Muscle of back (tissue), 13 donors: ENCODE data around the gene UQCRC2. TPM values are rescaled to one million over a fixed set of nuclear protein-coding genes. Genes with fewer than 3 reads are reported as not detected.
"Not testable (repeated sequence)": the region's sequence is repeated elsewhere in the genome, so short reads cannot be mapped to it uniquely, and the experiment has no call there.

Experiments used
- DNase-seq, 3 donors: peaks; one replicate each; pipeline versions ENCODE4 v3.0.0 to v3.0.0-alpha.2; 2013
- long read RNA-seq, 9 donors: transcript quantifications; one replicate each; lab custom pipeline, GENCODE V29; 2026
- polyA plus RNA-seq, 10 donors: library from polyadenylated mRNA; unstranded; fragments of 120-200 nt; gene quantifications; one replicate each; pipeline ENCODE4 v1.2.1, GENCODE V29; 2013; ENCODE audit not compliant: insufficient read length in 10 of 10

The UQCRC2 gene
- polyA plus RNA-seq: 100 to 1,000 TPM; 229 to 367 (median 287) TPM
- long read RNA-seq, donor 1, transcript UQCRC2-203 (2 exons, 699 nt): minor isoform, 17 of 91 reads
- long read RNA-seq, donor 1, transcript UQCRC2-201 (14 exons, 2,615 nt): major isoform, 56 of 91 reads
- long read RNA-seq, donor 1, partial matches to known transcripts: 14 of 91 reads
- long read RNA-seq, donor 1, other reads (novel, unspliced or antisense): 0 of 91 reads
- long read RNA-seq, donor 2, transcript UQCRC2-203 (2 exons, 699 nt): minor isoform, 19 of 86 reads
- long read RNA-seq, donor 2, transcript UQCRC2-201 (14 exons, 2,615 nt): major isoform, 66 of 86 reads
- long read RNA-seq, donor 2, partial matches to known transcripts: 0 of 86 reads
- long read RNA-seq, donor 2, other reads (novel, unspliced or antisense): 0 of 86 reads
- long read RNA-seq, donor 3: 0 reads
- long read RNA-seq, donor 4, transcript UQCRC2-201 (14 exons, 2,615 nt): major isoform, 50 of 66 reads
- long read RNA-seq, donor 4, transcript UQCRC2-203 (2 exons, 699 nt): minor isoform, 6 of 66 reads
- long read RNA-seq, donor 4, partial matches to known transcripts: 10 of 66 reads
- long read RNA-seq, donor 4, other reads (novel, unspliced or antisense): 0 of 66 reads
- long read RNA-seq, donor 5, transcript UQCRC2-201 (14 exons, 2,615 nt): major isoform, 85 of 118 reads
- long read RNA-seq, donor 5, transcript UQCRC2-203 (2 exons, 699 nt): minor isoform, 7 of 118 reads
- long read RNA-seq, donor 5, partial matches to known transcripts: 17 of 118 reads
- long read RNA-seq, donor 5, other reads (novel, unspliced or antisense): 8 of 118 reads
- long read RNA-seq, donor 6, transcript UQCRC2-203 (2 exons, 699 nt): minor isoform, 11 of 104 reads
- long read RNA-seq, donor 6, transcript UQCRC2-201 (14 exons, 2,615 nt): major isoform, 77 of 104 reads
- long read RNA-seq, donor 6, partial matches to known transcripts: 16 of 104 reads
- long read RNA-seq, donor 6, other reads (novel, unspliced or antisense): 0 of 104 reads
- long read RNA-seq, donor 7, transcript UQCRC2-203 (2 exons, 699 nt): minor isoform, 10 of 54 reads
- long read RNA-seq, donor 7, transcript UQCRC2-201 (14 exons, 2,615 nt): major isoform, 39 of 54 reads
- long read RNA-seq, donor 7, partial matches to known transcripts: 5 of 54 reads
- long read RNA-seq, donor 7, other reads (novel, unspliced or antisense): 0 of 54 reads
- long read RNA-seq, donor 8, transcript UQCRC2-203 (2 exons, 699 nt): minor isoform, 8 of 61 reads
- long read RNA-seq, donor 8, transcript UQCRC2-201 (14 exons, 2,615 nt): major isoform, 39 of 61 reads
- long read RNA-seq, donor 8, partial matches to known transcripts: 11 of 61 reads
- long read RNA-seq, donor 8, other reads (novel, unspliced or antisense): 0 of 61 reads
- long read RNA-seq, donor 9, transcript UQCRC2-201 (14 exons, 2,615 nt): major isoform, 8 of 9 reads
- long read RNA-seq, donor 9, partial matches to known transcripts: 0 of 9 reads
- long read RNA-seq, donor 9, other reads (novel, unspliced or antisense): 0 of 9 reads

GRCh38 chr16:21952793-21953540, at the start of gene UQCRC2:
Gene UQCRC2, plus strand, starts transcription at chr16:21953361. Its CDS starts 63 bp downstream, at chr16:21953424.
- DNase-seq: peak; percentile 92 to 97 (median 94)

DNA sequence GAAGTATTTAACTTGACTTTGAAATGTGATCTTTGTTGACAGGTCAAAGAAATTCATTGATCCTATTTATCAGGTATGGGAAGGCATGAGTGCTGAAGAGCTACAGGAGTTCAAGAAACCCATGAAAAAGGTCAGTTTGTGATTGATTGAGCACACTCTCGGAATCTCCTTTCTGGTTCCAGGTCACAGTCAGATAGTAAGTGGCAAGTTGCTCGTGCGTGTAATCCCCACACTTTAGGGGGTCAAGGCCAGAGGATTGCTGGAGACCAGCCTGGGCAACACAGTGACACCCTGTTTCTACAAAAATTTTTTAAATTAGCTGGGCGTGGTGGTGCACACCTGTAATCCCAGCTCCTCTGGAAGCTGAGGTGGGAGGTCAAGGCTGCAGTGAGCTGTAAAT, 20.5 kb upstream of the UQCRC2 start:
- DNase-seq: not testable (repeated sequence)

GRCh38 chr16:21933316-21933715, 19.8 kb upstream of the UQCRC2 start:
- DNase-seq: not testable (repeated sequence)

GRCh38 chr16:21933790-21934189, 19.4 kb upstream of the UQCRC2 start:
- not testable (repeated sequence) for DNase-seq

DNA sequence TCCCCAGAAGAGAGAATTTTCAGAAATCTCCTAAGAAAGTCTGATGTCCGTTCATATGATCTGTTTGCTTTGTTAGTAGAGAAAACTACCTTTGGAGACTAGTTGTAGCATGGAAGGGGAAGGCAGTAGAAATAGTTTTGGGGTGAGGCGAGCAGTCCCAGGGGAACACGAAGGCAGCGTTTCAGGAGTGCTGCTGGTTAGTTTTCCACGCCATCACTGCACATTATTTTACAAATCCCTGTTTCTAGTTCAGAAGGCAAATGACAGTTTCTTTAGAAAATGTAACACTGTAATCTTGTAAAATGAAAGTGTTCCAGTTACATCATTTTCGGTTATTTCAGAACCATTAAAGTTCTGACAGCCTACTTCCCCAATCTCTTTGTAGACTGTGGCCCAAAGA, 16.9 kb upstream of the UQCRC2 start:
- DNase-seq: not testable (repeated sequence)

DNA sequence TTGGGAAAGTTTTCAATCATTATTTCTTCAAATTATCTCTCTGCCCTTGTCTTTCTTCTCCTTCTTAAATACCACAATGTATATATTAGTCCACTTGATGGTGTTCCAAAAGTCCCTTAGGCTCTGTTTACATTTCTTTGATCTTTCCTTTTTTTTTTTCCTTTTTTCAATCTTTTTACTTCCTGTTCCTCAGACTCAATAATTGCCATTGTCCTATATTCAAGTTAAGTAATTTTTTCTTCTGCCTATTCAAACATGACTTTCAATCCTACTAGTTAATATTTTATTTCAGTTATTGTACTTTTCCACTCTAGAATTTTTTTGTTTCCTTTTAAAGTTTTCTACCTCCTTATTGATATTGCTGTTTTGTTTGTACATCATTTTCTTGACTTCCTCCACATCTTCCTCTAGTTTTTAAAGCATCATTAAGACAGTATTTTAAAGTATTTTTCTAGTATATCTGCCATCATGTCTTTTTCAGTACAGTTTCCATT, 15.8 kb upstream of the UQCRC2 start:
- DNase-seq: no peak

DNA sequence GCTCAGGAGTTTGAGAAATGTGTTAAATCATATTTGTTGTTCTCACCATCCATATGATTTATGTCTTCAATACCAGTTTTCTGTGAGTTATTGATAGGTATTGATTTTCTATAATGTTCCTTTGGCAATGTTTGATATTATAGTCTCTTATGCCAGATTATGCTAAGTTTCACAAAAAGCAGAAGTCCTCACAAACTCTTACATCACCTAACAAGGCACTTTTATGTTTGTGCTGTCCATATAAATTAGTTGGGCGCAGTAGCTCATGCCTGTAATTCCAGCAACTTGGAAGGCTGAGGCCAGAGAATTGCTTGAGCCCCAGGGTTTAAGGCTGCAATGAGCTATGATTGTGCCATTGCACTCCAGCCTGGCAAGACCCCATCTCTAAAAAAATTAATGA, 12.6 kb upstream of the UQCRC2 start:
- DNase-seq: no peak

- no peak for DNase-seq
Measured at GRCh38 chr16:21943571-21943970, 9.6 kb upstream of the UQCRC2 start.

DNA sequence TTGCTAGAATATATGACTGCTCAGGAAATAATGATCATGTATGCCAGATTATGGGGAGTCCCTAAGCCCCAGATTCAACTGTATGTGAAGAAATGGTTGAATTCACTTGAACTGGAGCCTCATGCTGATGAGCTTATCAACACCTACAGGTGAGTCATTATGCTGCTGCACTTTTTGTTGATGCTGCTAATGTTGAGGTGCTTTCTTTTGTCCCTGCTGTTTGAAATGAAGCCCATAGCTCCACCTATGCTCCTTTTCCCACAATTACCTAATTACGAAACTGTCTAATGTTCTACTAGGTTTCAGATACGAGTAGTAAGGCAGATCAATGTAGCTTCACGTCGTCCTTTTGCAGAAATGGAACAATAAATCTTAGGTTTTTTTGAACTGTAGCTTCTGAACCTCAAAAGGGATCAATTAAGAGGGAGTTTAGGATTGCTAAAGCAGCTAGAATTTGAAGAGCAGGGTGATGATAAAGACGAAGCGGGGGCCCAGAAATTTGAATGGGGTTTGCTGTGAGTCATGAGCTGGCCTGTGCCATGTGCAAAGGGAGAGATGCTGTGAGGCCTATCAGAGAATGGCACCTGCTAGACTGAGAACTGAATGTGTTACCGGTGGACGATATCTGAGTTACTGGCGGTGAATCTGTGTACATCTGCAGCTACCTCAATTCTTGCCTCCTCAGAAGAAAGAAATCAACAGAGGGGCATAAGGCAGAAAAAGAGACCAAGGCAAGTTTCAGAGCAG, 6.1 kb upstream of the UQCRC2 start:
- no peak for DNase-seq

DNA sequence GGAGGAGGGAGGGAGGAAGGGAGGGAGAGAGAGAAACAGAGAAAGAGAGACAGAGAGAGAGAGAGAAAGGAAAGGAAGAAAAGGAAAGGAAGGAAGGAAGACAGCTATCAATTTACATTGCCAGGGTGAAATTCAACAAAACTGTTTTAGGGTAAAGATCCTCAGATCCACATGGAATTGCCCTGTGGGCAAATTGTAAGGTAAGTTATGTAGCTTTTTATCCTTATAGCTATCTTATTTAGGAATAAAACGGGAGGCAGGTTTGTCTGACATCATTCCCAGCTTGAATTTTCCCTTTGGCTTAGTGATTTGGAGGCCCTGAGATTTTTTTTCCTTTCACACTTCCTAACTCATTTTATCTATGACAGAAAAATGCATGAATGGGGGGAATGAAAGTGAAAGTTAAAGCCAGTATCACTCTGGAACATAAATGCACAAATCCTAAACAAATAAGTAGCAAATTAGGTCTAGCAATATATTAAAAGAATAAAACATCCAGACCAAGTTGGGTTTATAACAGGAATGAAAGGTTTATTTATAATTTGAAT, 3.4 kb upstream of the UQCRC2 start:
- no peak for DNase-seq

- peak in 2 of 3 donors; percentile 18 to 45 for DNase-seq
Measured at GRCh38 chr16:21950782-21951521, 2.2 kb upstream of the UQCRC2 start.

GRCh38 chr16:21952040-21952792, 945 bp upstream of the UQCRC2 start:
- peak; percentile 62 to 94 (median 83) for DNase-seq

DNA sequence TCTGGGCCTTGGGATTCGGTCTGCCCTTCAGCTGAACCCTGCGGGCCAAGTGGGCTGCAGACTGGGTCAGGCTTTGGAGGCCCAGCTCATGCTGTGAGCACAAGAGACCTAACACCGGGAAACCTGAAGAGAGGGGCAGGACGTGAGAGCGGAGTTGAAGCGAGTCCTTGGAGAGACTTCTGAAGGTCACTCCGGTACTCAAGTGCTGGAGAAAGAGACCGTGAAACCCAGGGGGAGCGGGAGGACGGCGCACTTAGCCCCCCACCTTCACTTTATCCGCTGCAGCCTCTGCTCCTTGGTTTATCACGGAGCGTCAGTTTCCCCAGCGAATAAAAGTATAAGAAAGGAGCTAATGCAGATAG, 361 bp downstream of the UQCRC2 start:
- DNase-seq: no peak

GRCh38 chr16:21957714-21958346, 4.7 kb downstream of the UQCRC2 start:
- DNase-seq: no peak

DNA sequence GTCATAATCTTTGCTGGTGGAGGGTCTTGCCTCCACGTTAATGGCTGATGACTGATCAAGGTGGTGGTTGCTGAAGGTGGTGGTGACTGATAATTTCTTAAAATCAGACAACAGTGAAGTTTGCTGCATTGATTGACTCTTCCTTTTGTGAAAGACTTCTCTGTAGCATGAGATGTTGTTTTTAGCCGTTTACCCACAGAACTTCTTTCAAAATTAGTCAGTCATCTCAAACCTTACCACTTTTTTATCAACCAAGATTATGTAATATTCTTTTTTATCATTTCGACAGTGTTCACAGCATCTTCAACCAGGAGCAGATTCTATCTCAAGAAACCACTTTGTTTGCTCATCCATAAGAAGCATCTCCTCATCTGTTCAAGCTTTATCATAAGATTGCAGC, 5.9 kb downstream of the UQCRC2 start:
- no peak for DNase-seq

DNA sequence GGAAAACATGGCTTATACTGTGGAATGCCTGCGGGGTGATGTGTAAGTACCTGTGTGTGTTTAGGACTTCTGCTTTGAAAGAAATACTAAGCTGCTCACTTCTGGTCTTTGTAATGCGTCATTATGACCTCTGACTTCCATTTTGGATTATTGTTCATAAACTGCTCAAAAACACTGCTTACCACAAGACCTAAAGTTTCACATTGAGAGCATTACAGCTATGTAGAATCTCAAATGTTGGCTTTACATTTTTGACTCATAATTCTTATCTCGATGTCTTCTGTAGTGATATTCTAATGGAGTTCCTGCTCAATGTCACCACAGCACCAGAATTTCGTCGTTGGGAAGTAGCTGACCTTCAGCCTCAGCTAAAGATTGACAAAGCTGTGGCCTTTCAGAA, 9.3 kb downstream of the UQCRC2 start:
- no peak for DNase-seq

GRCh38 chr16:21963887-21964286, 10.7 kb downstream of the UQCRC2 start:
- no peak for DNase-seq
